ENCODE data around the gene CD151. TPM values are rescaled to one million over a fixed set of nuclear protein-coding genes. Genes with fewer than 3 reads are reported as not detected.

The CD151 gene
- total and polyA plus RNA-seq, 2 experiments from 2014 or later, result 248 to 356 TPM

DNA sequence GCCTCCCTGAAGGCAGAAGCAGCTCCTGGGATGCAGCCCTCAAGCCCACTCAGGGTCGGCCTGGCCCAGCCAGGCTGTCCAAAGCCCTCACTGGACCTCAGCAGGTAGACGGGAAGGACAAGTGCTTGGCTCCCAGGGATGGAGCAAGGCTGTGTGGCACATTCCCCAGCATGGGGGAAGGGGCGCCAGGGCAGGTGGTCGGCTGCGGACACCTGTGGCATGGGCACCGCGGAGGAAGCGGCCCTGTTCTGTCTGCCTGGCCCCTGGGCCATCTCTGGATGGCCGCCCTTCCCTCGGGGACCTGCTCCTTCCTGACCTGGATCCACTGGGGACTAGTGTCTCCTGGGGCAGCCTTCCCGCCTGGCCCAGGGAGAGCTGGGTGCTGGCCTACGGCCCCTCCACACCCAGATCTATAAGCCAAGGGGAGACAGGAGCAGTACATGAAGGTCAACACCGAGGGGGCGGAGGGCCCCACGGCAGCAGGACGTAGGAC is 51.9 kb downstream of the CD151 start:
- no peak overlapping the region for H3K4me2 ChIP-seq
- no peaks in the 10 kb centered on the region for H3K27me3 ChIP-seq
- no peak for DNase-seq (ENCODE audit: low spot score)
- no peak overlapping the region for H3K4me3 ChIP-seq
- no peaks in the 10 kb centered on the region for H3K9me3 ChIP-seq (ENCODE audit: low read depth)
- H3K9me2 ChIP-seq (replicated peaks; ENCODE audit: insufficient read depth), result no peaks in the 10 kb centered on the region
- TF ChIP-seq, protein P1, sequence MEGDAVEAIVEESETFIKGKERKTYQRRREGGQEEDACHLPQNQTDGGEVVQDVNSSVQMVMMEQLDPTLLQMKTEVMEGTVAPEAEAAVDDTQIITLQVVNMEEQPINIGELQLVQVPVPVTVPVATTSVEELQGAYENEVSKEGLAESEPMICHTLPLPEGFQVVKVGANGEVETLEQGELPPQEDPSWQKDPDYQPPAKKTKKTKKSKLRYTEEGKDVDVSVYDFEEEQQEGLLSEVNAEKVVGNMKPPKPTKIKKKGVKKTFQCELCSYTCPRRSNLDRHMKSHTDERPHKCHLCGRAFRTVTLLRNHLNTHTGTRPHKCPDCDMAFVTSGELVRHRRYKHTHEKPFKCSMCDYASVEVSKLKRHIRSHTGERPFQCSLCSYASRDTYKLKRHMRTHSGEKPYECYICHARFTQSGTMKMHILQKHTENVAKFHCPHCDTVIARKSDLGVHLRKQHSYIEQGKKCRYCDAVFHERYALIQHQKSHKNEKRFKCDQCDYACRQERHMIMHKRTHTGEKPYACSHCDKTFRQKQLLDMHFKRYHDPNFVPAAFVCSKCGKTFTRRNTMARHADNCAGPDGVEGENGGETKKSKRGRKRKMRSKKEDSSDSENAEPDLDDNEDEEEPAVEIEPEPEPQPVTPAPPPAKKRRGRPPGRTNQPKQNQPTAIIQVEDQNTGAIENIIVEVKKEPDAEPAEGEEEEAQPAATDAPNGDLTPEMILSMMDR (IDR thresholded peaks at IDR 0.05; ENCODE audit: poor library complexity), result no peak
- TF ChIP-seq EZH2phosphoT487 (IDR thresholded peaks at IDR 0.05; ENCODE audit: low read depth, severe bottlenecking, unreplicated experiment) (no peak), EZH2 (IDR thresholded peaks at IDR 0.05; ENCODE audit: borderline replicate concordance) (no peak)
- no peaks in the 10 kb centered on the region for H3K4me1 ChIP-seq (ENCODE audit: insufficient read depth)
- H3K36me3 ChIP-seq (replicated peaks; ENCODE audit: insufficient read depth, low read depth), result no peaks in the 10 kb centered on the region
- H4K20me1 ChIP-seq (ENCODE audit: insufficient read depth, poor library complexity, severe bottlenecking), result no peaks in the 10 kb centered on the region
- no peak overlapping the region for H2AFZ ChIP-seq
- no peaks in the 10 kb centered on the region for H3K79me2 ChIP-seq
- no peak overlapping the region for H3K27ac ChIP-seq
- 89% methylated on average over 16 of the region's 16 CpGs for WGBS (ENCODE audit: low lambda C conversion rate, missing lambda C conversion rate)

DNA sequence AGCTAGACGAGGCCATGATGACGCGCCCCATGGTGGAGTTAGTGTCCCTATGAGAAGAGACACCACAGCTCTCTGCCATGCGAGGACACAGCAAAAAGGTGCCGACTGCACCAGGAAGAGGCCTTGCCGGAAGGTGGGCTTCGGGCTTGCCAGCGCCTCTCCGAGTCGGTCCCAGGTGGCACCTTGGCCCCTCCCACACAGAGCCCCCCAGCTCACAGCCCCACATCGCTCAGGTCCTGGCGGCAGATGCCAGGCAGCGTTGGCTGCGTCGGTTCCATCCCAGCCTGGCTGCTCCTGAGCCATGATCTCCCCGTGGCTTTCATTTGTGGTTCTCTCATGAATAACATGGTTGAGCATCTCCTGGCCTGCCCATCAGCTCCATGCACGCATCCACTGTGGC is 53.8 kb downstream of the CD151 start:
- H3K79me2 ChIP-seq, result no peaks in the 10 kb centered on the region
- H3K9me3 ChIP-seq (ENCODE audit: low read depth), result no peaks in the 10 kb centered on the region
- TF ChIP-seq EZH2phosphoT487 (IDR thresholded peaks at IDR 0.05; ENCODE audit: low read depth, severe bottlenecking, unreplicated experiment), result no peak
- TF ChIP-seq, protein P1 (IDR thresholded peaks at IDR 0.05; ENCODE audit: poor library complexity), result no peak
- TF ChIP-seq EZH2 (IDR thresholded peaks at IDR 0.05; ENCODE audit: borderline replicate concordance), result no peak
- no peak overlapping the region for H3K27ac ChIP-seq
- no peak for DNase-seq (ENCODE audit: low spot score)
- H2AFZ ChIP-seq, result no peak overlapping the region
- no peaks in the 10 kb centered on the region for H3K27me3 ChIP-seq
- no peaks in the 10 kb centered on the region for H4K20me1 ChIP-seq (ENCODE audit: insufficient read depth, poor library complexity, severe bottlenecking)
- WGBS (ENCODE audit: low lambda C conversion rate, missing lambda C conversion rate), result 100% methylated on average over 17 of the region's 17 CpGs
- no peaks in the 10 kb centered on the region for H3K36me3 ChIP-seq (replicated peaks; ENCODE audit: insufficient read depth, low read depth)
- H3K9me2 ChIP-seq (replicated peaks; ENCODE audit: insufficient read depth), result no peaks in the 10 kb centered on the region
- H3K4me1 ChIP-seq (ENCODE audit: insufficient read depth), result peaks cover 6% of the 10 kb centered on the region
- no peak overlapping the region for H3K4me2 ChIP-seq
- no peak overlapping the region for H3K4me3 ChIP-seq

DNA sequence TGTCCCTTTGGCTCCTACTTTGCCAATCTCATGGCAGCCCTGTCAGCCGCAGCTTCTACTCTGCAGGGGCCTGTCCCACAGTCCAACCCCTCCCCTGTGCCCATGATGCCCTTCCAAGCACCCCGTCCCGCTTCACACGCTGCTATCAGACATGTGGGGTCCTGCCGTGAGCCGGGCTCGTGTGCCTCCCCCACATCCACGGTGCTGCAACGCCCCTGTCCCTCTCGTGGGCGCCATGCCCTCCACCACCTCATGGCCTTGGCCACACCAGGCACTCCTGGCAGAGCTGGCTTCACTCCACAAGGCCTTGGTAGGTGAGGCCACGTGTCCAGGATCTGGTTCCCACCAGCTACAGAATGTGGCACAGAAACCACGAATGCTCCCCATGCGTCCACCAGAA is 54.8 kb downstream of the CD151 start:
- Histone ChIP-seq H3K27me3 (no peaks in the 10 kb centered on the region), H3K9me2 (replicated peaks; ENCODE audit: insufficient read depth) (no peaks in the 10 kb centered on the region), H3K9me3 (ENCODE audit: low read depth) (no peaks in the 10 kb centered on the region), H2AFZ (no peak overlapping the region), H3K27ac (no peak overlapping the region), H3K4me1 (ENCODE audit: insufficient read depth) (peaks cover 6% of the 10 kb centered on the region), H3K4me3 (no peak overlapping the region), H3K4me2 (no peak overlapping the region), H4K20me1 (ENCODE audit: insufficient read depth, poor library complexity, severe bottlenecking) (no peaks in the 10 kb centered on the region), H3K79me2 (no peaks in the 10 kb centered on the region), H3K36me3 (replicated peaks; ENCODE audit: insufficient read depth, low read depth) (no peaks in the 10 kb centered on the region)
- no peak for DNase-seq (ENCODE audit: low spot score)
- WGBS (ENCODE audit: low lambda C conversion rate, missing lambda C conversion rate), result over 99% methylated on average over 14 of the region's 14 CpGs
- no peak for TF ChIP-seq EZH2phosphoT487 (IDR thresholded peaks at IDR 0.05; ENCODE audit: low read depth, severe bottlenecking, unreplicated experiment)
- TF ChIP-seq, protein P1 (IDR thresholded peaks at IDR 0.05; ENCODE audit: poor library complexity), result no peak
- no peak for TF ChIP-seq EZH2 (IDR thresholded peaks at IDR 0.05; ENCODE audit: borderline replicate concordance)

Small RNA genes lying within 50 kb of the gene (small RNA-seq; reads per million reads assigned to genes)
- gene SNORA52, result not detected

Other genes starting within 250 kb of the CD151 start
- 9.3 and 10.4 TPM in 2 replicates for gene IRF7, start 217.0 kb upstream of the CD151 start, total RNA-seq
- 24.6 and 30.4 TPM in 2 replicates for gene IRF7, start 217.0 kb upstream of the CD151 start, polyA plus RNA-seq
- 91.5 and 114 TPM in 2 replicates for gene CDHR5, start 208.0 kb upstream of the CD151 start, total RNA-seq
- gene CDHR5, start 208.0 kb upstream of the CD151 start, polyA plus RNA-seq, result 142 and 166 TPM in 2 replicates
- gene SCT, start 205.8 kb upstream of the CD151 start, total RNA-seq, result not detected in 2 replicates
- 20.5 and 21.7 TPM in 2 replicates for gene SCT, start 205.8 kb upstream of the CD151 start, polyA plus RNA-seq
- gene DRD4, start 195.7 kb upstream of the CD151 start, total RNA-seq, result not detected in 2 replicates
- 1.1 and 2.9 TPM in 2 replicates for gene DRD4, start 195.7 kb upstream of the CD151 start, polyA plus RNA-seq
- 27.2 and 41.5 TPM in 2 replicates for gene DEAF1, start 137.7 kb upstream of the CD151 start, total RNA-seq
- 59.1 and 75.1 TPM in 2 replicates for gene DEAF1, start 137.7 kb upstream of the CD151 start, polyA plus RNA-seq
- 23.8 and 26.7 TPM in 2 replicates for gene TMEM80, start 137.1 kb upstream of the CD151 start, total RNA-seq
- 35.5 and 38.1 TPM in 2 replicates for gene TMEM80, start 137.1 kb upstream of the CD151 start, polyA plus RNA-seq
- gene EPS8L2, start 126.7 kb upstream of the CD151 start, total RNA-seq, result 135 and 157 TPM in 2 replicates
- gene EPS8L2, start 126.7 kb upstream of the CD151 start, polyA plus RNA-seq, result 310 and 339 TPM in 2 replicates
- gene TALDO1, start 85.5 kb upstream of the CD151 start, total RNA-seq, result 132 and 137 TPM in 2 replicates
- 161 and 178 TPM in 2 replicates for gene TALDO1, start 85.5 kb upstream of the CD151 start, polyA plus RNA-seq
- 21.4 and 24.2 TPM in 2 replicates for gene GATD1, start 55.5 kb upstream of the CD151 start, total RNA-seq
- 21.6 and 29.0 TPM in 2 replicates for gene GATD1, start 55.5 kb upstream of the CD151 start, polyA plus RNA-seq
- gene CEND1, start 42.9 kb upstream of the CD151 start, total RNA-seq, result not detected in 2 replicates
- gene CEND1, start 42.9 kb upstream of the CD151 start, polyA plus RNA-seq, result 0.39 TPM in 1 of 2 replicates, not detected in the other
- 11.1 and 16.2 TPM in 2 replicates for gene SLC25A22, start 34.7 kb upstream of the CD151 start, total RNA-seq
- gene SLC25A22, start 34.7 kb upstream of the CD151 start, polyA plus RNA-seq, result 19.7 and 23.7 TPM in 2 replicates
- gene PIDD1, start 27.7 kb upstream of the CD151 start, total RNA-seq, result 7.1 and 11.1 TPM in 2 replicates
- gene PIDD1, start 27.7 kb upstream of the CD151 start, polyA plus RNA-seq, result 16.3 and 29.5 TPM in 2 replicates
- gene RPLP2, start 23.0 kb upstream of the CD151 start, total RNA-seq, result 342 and 401 TPM in 2 replicates
- 468 and 539 TPM in 2 replicates for gene RPLP2, start 23.0 kb upstream of the CD151 start, polyA plus RNA-seq
- gene PNPLA2, start 14.0 kb upstream of the CD151 start, total RNA-seq, result 12.2 and 12.9 TPM in 2 replicates
- gene PNPLA2, start 14.0 kb upstream of the CD151 start, polyA plus RNA-seq, result 50.0 and 57.3 TPM in 2 replicates
- gene CRACR2B, start 5.0 kb upstream of the CD151 start, total RNA-seq, result 9.7 and 10.2 TPM in 2 replicates
- gene CRACR2B, start 5.0 kb upstream of the CD151 start, polyA plus RNA-seq, result 33.2 and 39.7 TPM in 2 replicates
- 38.0 and 50.2 TPM in 2 replicates for gene POLR2L, start 9.6 kb downstream of the CD151 start, total RNA-seq
- 372 and 402 TPM in 2 replicates for gene POLR2L, start 9.6 kb downstream of the CD151 start, polyA plus RNA-seq
- gene TSPAN4, start 9.9 kb downstream of the CD151 start, total RNA-seq, result 62.5 and 82.8 TPM in 2 replicates
- gene TSPAN4, start 9.9 kb downstream of the CD151 start, polyA plus RNA-seq, result 148 and 177 TPM in 2 replicates
- 61.5 and 92.4 TPM in 2 replicates for gene CHID1, start 77.9 kb downstream of the CD151 start, total RNA-seq
- gene CHID1, start 77.9 kb downstream of the CD151 start, polyA plus RNA-seq, result 152 and 155 TPM in 2 replicates
- gene AP2A2, start 92.9 kb downstream of the CD151 start, total RNA-seq, result 57.8 and 68.0 TPM in 2 replicates
- gene AP2A2, start 92.9 kb downstream of the CD151 start, polyA plus RNA-seq, result 49.7 and 56.2 TPM in 2 replicates
- gene MUC6, start 203.8 kb downstream of the CD151 start, total RNA-seq, result not detected in 2 replicates
- gene MUC6, start 203.8 kb downstream of the CD151 start, polyA plus RNA-seq, result not detected in 2 replicates
- gene MUC2, start 241.9 kb downstream of the CD151 start, total RNA-seq, result 6.7 and 18.2 TPM in 2 replicates
- 0.77 and 0.83 TPM in 2 replicates for gene MUC2, start 241.9 kb downstream of the CD151 start, polyA plus RNA-seq